Measurements from ENCODE around the gene EHF.

Gene EHF

DNA sequence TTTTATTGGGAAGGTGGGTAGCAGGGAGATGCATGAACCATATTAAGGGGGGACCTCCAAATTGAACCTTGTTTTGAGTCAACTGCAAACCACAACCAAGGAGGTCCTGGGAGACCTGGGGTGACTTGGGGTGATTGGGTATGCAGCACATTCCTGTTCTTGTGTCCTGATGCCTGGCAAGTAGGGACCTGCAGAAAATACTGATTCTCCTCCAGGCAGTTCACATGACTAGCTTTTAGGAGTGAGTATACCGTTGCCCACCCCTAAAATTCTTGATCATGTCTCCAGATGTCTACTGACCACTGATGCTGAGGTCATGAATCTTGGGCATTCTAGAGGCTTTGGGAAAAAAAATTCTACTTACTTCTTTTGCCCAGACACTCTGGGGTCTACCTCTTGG, 6.3 kb downstream of the EHF start:
- no peak for DNase-seq

DNA sequence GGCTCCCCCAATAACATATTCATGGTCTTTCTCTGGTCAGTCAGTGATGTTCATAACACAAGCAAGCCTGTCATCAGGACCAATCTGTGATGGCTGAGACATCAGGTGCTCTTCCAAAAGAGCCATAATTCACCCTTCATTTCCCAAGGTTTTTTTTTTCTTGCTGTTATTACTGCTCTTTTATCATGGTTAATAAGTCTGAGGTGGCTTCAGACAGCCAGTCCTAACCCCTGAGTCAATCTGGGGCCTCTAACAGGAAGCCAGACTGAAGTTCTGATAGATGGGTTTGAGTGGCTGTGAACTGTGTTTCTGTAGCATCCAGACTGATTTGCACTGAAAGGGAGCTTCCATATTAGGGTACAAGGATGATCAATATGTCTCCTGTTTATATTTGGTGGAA, 8.8 kb downstream of the EHF start:
- no peak for DNase-seq

DNA sequence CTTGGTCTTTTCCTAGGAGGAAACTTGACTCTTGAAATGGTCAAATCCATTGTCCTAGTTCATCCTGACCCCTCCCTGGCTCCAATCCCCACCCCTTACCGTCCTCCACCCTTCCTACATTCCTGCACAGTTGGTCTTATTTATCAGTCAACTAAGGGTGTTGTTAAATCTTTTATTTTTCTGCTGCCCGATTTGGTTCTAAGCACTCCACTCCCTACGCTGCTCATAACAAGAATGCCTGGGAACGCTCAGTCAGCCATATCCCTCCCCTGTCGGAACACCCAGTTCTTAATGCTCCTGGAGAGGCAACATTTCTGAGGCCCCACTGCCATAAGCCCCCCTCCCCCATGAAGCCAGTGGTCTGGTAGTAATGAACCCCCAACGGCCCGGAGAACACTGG, 9.7 kb downstream of the EHF start:
- no peak for DNase-seq

DNA sequence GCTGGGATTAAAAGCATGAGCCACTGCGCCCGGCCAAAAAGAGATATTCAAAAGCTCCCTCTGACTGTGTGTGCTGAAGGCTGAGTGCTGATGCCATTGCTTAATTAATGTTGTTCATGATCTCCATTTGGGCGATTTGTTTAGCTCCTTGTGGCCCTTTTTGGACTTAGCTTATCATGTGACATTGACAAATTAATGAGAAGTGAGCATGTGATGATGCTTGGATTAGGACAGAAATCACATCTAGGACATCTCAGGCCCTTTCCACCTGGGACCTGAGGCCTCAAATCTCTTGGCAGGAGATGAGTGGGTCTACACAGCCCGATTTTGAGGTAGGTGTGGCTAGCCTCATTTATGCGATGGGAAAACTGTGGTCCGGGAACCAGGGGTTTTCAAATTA, 10.4 kb downstream of the EHF start:
- no peak for DNase-seq

DNA sequence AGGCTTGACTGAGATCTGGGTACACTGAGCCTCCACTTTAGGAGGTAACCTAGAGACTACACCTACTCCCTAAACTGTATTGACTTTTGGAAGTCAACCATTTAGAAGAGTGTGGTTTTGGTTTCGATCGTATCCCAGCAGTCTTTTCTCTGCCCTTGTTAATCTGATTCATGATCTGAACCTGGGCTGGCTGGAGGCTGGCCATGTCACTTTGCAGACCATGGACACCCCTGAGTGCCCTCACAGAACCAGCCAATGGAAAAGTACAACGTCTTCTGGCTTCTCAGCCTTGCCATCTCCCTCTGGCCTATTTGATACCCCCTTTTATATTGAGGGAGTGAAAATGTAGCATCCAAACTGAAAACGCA, 10.8 kb downstream of the EHF start:
- DNase-seq, result no peak

DNA sequence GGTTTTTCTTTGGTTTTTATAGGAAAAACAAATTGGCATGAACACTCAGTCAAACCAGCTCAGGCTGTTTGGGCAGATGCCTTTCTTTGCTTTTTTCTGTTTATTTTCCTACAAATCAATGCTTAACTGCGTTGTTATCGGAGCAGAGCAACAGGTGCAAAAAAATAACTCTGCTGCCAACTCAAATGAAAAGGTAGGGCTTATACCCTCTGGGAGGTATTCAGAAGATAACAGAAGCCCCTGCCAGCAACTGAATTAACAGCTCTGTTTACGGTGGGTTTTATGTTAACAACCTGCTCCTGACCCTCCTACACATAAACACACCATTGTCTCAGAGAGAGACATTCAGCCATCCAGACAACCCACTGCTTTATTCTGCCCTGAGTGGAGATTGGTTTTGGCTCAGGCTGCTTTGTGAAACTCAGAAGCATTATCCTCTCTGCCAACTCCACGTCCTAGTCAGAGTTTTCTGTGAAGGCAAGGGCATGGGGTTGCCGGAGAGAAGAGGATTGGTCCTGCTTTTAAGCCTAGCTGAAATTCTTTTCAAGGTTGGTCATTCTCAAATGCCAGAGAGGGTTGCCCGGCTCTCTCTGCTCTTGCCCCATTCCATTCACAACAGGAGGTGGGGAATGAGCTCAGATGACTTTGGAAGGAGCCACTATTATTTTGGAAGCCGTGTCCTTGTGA, 11.4 kb downstream of the EHF start:
- DNase-seq, result no peak

DNA sequence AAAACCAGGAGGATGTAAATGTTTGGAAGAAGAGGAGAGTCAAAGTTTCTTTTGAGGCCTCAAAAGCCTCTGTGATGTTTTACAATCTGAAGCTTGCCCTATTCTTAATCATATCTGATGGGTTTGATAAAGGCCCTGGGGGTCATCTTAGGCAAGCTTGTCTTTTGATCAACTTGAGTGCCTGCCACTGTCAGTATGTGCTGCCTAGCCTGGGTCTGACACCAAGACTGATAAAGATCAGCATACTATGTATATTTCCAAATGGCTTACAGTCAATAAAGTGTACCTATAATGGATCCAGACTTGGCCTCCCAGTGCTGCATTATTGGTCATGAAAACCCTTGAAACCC, 12.7 kb downstream of the EHF start:
- no peak for DNase-seq

DNA sequence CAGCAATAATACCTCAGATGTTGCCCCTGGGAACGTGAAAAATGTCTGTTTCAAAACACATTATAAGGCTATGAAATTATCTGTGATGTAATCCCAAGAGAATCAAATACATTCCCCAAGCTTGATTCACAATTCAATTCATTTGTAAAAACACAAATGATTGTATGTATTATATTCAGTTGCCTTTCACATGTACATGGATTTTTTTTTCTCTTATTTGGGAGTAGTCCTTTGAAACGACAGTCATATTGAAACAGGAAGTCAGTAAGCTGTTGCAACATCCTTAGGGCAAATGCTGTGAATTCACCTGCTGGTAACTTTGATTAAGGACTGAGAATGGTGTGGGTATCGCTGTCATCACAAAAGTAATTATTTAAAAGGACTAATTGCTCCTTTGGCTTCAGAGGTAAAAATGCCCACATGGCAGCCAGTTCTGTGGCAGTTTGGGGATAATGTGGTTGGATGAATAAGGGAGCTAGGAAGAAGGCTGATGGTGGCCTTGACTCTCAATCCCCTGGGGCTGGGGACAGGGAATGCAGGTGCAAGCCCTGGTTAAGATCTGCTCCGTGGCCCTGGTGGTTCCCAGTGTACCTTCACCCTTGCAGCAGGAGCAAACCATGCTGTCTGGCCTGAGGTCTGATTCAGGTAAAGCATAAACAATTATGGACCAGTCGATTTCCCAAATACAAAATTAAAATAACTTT, 13.2 kb downstream of the EHF start:
- DNase-seq, result no peak

DNA sequence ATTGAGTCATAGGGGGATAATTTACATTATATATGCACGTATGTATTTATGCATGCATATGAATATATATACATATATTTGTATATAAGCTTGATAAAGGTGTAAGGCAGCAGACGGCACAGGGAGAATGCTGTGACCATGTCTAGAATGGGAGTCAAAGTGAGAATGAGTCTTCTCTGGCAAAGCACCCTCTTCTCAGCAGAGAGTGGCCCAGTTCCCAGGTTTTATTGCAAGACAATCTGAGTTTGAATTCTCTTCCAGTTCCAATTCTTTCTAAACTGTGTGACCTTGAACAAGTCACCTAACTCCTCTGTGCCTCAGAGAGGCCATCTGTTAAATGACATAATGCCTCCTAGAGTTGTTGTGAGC, 13.8 kb downstream of the EHF start:
- DNase-seq, result no peak

DNA sequence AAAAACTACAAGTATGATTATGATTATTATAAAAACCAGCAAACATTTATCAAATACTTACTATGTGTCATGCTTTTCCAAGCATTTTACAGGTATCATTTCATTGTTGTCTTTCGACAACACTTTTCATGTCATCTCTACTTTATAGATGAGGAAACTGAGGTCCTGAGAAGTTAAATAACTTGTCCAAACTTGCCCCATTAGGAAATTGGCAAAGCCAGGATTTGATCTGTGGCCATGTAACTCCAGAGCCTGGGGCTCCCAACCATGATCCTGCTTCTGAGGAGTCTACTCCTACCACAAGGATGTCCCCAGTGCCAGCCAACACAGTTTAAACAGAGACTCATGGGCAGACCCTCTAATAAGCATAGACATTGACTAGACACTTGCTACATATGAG, 15.2 kb downstream of the EHF start:
- DNase-seq, result no peak

DNA sequence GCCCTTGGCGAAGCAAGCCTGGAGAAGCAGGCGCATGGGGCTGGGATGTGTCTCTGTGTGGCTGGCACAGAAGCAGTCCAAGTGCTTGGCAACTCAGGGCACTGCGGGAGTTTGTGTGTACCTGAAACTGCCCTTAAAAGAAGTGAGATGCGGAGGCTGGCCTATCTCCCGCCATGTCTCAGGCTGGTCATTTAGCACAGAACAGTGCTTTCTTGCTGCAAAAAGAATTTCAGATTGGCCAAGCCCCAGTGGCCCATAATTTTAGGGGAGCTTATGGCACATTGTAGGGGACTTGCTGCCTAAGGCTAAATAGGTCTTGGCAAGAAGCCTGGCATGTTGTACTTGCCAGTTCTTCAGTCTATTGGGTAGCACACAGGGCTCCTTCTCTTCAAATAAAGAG, 16.4 kb downstream of the EHF start:
- no peak for DNase-seq

DNA sequence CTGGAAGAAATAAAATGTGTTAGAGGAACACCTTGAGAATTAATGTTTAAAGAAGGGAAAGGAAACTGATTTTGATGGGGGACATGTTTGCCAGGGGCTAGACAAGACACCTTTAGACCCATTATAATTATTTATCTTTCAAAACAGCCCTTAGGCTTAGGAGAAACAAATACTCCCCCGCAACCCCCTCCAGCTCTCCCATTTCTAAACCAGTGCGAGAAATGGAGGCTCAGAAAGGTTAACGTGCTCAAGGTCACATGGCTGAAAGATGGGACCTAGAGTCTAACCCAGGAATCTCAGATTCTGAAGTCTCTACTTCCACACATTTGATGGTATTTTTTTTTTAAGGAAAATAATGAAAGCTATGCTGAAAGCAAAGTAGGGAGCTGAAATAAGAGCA, 18.0 kb downstream of the EHF start:
- DNase-seq, result no peak

DNA sequence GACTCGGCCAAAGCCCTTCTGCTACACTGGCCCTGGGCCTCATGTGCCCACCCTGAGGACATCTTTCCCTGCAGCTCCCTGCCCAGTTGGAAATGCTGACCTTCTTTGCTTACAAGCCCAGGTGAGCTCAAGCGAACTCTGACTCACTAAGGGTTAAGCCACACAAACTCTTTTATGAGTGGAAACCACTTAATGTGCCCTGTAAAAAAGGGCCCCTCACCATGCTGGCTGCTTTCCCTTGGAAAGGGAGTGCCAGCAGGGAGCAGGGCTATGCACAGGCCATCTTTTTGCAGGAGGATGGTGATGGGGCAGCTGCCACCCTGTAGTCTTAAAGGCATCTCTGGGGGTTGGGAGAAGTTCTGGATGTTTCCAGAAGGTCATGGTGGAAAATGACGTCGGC, 18.7 kb downstream of the EHF start:
- DNase-seq, result no peak

DNA sequence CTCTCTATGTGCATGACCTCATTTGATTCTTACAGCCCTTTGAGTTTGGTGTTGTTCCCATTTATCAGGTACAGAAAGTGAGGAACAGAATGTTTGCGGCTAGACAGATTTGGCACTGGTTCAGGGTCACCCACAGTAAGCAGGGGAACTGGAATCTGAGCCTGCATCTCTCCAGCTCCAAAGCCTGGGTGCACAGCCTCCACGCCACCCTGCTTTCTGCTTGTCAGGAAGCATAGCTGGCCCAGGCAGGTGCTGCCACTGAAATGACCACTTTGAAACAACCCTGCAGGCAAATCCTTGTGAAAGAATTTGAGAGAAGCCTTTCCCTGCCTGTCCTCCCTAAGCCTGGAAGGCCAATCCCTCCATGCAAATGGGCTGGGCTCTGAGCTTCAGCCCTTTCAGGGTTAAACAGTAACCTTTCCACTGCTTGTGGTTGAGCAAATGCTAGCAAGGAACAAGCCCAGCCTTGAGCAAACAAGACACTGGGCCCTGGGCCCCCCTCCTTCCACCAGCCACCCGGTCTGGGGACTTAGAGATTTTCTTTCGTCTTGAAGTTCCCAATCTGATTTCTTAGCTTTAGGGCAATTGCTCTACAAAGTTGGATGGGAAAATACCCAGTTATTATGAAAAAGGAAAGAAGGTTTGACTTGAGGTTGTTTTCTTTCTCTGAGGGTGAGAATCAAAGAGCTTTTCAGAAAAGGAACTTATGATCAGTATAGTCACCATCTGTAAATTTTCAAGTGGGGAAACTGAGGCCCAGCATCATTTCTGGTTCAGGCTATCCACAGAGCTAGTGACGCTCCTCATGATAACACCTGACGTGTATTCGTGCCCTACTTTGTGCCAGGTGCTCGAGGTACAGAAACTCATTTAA, 19.4 kb downstream of the EHF start:
- no peak for DNase-seq

DNA sequence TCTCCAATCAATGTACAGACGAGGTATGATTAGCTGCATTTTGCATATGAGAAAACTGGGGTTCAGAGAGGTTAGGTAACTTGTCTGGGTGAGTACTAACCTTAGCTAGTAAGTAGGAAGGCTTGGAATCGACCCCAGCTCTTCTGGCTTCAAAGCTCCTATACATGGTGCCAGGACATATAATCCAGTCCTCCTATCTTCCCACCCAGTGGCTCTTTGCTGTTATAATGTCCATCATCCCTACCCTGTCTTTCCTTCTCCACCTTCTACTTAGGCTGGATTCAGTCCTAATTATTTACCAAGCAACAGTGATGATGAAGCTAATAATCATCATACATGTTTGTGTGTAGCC, 20.0 kb downstream of the EHF start:
- DNase-seq, result no peak

DNA sequence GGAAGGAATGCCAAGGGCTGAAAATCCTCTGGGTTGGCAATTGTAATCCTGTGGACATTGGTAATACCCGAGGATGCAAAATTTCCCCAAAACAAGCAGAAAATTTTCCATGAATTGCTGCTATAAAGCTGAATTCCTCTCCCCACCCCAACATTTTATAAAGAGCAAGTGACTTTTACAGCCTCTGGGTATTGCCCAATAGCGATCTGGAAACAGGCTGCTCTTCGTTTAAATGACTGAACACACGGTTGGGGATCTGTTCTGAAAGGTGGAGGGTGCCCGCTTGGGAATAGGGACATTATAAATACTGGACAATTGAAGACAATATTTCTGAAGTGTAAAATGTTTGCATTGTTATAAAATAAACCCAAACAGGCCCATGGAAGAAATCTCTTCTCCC, 20.6 kb downstream of the EHF start:
- DNase-seq, result no peak

DNA sequence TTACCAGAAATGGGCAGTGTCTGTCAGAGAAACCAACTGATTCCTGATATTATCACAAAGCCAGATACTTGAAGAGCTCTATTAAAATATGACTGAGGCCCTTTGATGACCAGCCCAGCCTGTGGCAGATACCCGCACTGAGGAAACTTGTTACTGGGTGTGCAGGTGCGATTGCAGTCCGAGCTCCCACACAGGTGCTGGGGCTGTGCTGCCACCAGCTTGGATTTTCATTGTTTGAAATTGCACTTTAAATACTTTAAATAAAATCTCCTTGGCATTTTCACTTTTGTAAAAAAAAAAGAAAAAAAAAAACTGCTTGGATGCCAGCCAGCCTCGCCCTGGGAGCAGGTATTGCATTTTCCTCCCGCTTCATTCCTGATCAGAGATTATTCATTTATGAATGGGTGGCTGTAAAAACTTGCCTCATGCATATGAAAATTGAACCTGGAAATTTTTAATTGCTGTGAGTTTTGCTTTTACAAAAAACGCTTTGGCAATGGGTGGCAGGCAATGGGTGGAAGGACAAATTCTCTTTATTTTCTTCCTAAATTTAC, 21.2 kb downstream of the EHF start:
- no peak for DNase-seq

DNA sequence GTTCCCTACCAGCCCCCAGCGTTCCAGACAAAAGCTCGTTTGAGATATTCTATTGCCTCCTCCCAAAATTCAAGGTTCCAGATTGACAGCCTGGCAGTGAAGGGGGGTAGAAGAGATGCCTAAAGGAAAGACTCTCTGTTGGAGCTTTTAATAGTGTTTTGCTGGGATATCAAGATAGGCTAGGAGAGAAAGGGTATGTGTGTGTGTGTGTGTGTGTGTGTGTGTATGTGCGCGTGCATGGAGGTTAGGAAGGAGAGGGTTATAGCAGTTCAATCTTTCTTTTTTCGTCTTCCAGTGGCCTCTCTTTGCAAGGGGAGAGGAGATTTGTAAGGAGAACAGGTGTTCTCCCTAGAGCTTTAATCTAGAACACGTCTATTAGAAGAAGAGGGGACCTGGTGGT, 22.0 kb downstream of the EHF start:
- DNase-seq, result no peak

DNA sequence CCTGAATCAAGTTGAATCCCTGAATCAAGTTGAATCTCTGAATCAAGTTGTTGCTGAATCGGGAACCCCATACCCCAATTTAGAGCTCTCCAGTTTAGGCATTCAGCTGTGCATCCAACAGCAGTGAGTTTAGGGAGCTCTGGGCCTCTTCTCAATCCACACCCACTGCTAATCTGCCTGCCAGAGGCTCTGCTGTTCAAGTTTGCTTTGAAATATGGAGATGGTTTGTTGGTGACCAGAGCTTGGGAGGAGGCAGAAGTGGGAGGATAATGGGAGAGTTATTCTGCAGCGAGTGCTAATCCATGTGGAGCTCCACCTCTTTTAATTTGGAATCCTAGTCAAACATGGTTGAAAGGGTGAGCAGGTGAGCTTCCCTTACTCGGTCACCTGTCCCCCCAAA, 22.4 kb downstream of the EHF start:
- DNase-seq, result no peak

DNA sequence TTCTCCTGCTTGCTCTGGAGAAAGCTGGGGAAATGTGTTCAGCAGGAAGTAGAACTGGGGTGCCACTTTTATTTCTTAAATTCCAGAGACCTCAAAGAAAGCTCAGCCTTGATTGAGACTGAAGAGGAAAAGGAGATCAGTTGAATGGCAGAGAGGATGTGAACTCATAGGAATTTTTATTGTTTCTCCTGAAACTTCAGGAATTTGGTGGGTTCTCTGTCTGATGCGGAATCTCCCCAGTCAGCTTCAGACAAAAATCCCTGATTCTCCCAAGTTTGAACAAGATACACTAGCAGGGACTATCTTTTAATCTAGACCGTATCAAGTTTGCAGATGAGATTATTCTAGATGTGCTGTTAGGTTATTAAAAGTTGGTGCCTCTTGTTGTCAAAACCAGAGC, 23.0 kb downstream of the EHF start:
- DNase-seq, result no peak

DNA sequence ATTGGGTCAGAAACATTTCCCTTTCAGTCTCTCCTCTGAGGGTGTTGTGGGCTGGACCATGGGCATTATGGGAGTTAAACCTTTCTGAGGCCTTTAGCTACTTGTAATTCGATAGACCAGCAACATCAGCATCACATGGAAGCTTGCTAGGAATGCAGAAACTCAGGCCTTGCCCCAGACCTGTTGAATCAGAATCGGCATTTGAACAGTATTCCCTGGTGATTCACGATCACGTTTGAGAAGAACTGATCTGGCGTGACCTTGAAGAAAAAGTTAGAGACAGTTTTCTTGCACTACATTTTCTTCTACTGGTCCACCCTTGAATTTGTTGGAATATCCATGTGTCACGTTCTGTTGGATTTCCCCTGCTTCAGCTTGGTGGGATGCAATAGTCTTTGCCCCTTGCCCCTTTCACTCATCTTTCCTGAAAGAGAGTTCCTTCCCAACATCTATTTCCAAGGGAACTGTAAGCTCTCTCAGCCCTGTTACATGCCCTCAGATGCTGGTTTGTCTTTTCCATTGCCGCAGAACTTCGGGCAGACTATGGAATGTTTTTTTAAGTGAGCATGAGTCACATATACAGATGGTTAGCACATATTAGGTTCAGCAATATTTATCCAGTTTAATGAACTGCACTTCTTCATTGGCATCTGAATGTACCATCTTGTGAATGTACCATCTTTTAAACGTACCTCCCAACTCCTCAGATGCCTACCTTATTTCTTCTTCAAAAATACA, 23.9 kb downstream of the EHF start:
- no peak for DNase-seq

DNA sequence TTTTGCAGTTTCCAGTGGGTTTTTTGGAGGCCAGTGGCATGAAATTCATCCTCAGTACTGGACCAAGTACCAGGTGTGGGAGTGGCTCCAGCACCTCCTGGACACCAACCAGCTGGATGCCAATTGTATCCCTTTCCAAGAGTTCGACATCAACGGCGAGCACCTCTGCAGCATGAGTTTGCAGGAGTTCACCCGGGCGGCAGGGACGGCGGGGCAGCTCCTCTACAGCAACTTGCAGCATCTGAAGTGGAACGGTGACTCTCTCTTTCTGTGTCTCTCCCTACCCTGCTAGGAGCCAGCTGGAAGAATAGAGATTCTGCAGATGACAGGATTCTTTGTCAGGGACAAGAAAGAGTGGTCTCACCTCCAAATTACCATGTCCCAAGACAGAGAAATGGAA, 25.5 kb downstream of the EHF start:
- no peak for DNase-seq

DNA sequence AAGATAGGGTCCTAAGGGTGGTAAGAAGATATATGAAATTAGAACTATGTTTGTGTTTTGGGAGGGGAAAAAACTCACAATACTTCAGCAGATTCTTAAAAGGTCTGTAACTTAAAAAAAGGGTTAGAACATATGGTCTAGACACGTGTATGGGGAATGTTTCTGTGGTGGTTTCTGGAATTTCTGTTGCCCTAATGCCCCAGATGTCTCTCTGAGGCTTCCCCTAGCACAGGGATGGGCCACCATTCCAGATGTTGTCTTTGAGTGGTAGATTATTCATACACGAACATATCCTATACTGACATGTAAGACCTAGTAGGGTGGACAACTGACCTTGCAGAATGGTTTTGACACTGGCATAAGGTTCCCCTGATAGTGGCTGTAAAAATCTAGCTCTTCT, 26.2 kb downstream of the EHF start:
- DNase-seq, result no peak

DNA sequence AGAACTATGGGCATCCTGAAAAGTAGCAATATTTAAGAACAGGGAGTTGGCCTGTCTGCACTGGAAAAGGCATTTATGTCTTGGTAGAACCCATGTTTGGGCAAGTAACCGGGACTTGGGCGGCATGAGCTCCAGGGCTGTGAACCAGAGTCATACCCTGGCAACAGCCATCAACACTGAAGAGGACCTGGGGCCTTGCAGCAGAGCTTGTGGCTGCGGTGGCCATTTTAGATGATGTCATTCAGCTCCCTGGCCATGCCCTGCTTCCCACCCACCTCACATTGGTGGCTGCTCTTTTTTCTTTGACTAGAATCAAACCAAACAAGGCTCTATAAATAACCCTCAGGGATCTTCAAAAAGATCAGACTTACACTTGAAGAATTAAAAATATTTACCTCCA, 26.6 kb downstream of the EHF start:
- no peak for DNase-seq

Data from activated naive CD4-positive, alpha-beta T cell treated with Interleukin-2 at 50 U/mL for 16 hours (primary cell).